ENCODE data around the gene HECA. TPM values are rescaled to one million over a fixed set of nuclear protein-coding genes. Genes with fewer than 3 reads are reported as not detected.

The HECA gene, protein sequence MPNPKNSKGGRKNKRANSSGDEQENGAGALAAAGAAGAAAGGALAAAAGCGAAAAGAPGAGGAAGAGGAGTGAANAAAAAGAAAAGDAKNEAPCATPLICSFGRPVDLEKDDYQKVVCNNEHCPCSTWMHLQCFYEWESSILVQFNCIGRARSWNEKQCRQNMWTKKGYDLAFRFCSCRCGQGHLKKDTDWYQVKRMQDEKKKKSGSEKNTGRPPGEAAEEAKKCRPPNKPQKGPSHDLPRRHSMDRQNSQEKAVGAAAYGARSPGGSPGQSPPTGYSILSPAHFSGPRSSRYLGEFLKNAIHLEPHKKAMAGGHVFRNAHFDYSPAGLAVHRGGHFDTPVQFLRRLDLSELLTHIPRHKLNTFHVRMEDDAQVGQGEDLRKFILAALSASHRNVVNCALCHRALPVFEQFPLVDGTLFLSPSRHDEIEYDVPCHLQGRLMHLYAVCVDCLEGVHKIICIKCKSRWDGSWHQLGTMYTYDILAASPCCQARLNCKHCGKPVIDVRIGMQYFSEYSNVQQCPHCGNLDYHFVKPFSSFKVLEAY
- total RNA-seq: 33.6 and 36.9 TPM in 2 replicates

DNA sequence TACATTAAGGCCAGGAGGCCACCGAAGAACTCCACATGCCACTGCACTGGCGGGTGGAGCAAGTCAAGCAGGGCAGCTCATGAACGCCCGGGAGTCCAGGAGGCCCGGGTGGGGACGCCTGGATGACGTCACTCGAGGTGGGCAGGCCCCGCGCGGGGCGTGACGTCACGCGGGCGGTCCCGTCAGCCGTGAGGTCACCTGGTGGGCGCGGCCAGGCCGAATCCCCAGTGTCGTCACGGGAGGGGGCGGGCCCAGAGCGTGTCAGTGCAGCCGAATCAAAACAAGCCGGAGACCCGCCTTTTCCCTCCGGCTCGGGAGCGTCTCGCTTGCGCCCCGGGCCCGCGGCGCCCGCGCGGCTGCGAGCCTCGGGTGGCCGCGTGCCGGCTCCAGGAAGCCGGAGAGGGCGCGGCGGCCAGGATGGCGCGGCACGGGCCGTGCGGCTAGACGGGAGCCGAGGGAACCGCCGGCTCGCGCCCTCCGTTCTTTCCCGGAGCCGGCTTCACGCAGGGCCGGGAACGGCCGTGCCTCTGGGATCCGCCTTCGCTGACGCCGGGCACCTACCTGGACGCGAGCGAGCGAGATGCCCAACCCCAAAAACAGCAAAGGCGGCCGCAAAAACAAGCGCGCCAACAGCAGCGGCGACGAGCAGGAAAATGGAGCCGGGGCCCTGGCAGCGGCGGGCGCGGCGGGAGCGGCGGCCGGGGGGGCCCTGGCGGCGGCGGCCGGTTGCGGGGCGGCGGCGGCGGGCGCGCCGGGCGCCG is at the start of gene HECA:
TSS of gene HECA (plus strand) at position 264 of the 761 bp plus-strand sequence. CDS start at position 581, 317 bp downstream.
- Mint-ChIP-seq H3K36me3 (ENCODE audit: low read depth) (peaks cover 30% of the 10 kb centered on the region), H3K9me3 (no peaks in the 10 kb centered on the region), H3K4me1 (ENCODE audit: low read depth) (peaks cover 60% of the 10 kb centered on the region), H3K27ac (peak within 1 kb of the TSS; percentile 85), H3K4me3 (ENCODE audit: low read depth) (peak within 1 kb of the TSS; percentile 81), H3K27me3 (ENCODE audit: low read depth) (no peaks in the 10 kb centered on the region)
- peak; percentile 96 for DNase-seq (ENCODE audit: low spot score)
- intact Hi-C loops (cut with micrococcal nuclease): loop anchor here (1.0 to 10.0 kb wide), 4 partner anchors 10 to 1450 kb away; partner anchors contain the start of gene REPS1

DNA sequence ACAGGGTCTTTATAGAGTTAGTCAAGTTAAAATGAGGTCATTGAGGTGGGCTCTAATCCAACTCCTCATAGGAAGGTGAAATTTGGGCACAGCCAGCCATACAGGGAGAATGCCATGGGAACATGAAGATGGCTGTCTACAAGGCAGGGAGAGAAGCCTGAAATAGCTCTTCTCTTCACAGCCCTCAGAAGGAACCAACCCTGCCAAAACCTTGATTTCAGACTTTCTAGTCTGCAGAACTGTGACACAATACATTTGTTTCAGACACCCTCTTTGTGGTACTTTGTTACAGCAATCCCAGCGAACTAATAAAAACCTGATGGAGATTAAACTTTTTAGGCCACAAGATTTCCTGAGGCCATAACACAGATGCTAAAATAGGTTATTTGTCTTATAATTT is 43.1 kb upstream of the HECA start:
- no peak for DNase-seq (ENCODE audit: low spot score)
- no peaks in the 10 kb centered on the region for H3K36me3 Mint-ChIP-seq (ENCODE audit: low read depth)
- peaks cover 5% of the 10 kb centered on the region for H3K27me3 Mint-ChIP-seq (ENCODE audit: low read depth)
- no peak overlapping the region for H3K27ac Mint-ChIP-seq
- no peaks in the 10 kb centered on the region for H3K9me3 Mint-ChIP-seq
- intact Hi-C loops (cut with micrococcal nuclease): no loop called here
- peaks cover 2% of the 10 kb centered on the region for H3K4me1 Mint-ChIP-seq (ENCODE audit: low read depth)
- no peak overlapping the region for H3K4me3 Mint-ChIP-seq (ENCODE audit: low read depth)

DNA sequence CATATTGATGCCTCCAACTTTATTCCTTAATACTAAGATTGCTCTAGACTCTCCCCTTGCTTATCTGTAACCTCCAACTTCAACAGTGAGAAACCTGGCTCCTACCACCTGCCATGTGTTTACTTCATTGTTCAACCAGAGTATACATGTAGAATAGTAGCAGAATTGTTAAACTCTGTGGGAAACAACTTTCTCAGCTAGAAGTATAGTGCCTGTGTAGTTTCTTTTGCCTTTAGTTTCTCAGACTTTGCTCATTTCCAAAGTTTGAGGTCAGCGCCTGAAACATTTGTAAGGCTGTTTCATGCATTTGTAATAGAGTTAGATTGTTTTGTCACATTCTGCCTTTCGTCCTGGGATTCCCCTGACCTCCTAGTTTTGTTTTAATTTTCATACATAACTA is 34.9 kb upstream of the HECA start:
- intact Hi-C loops (cut with micrococcal nuclease): loop anchor here (2.0 kb wide), 1 partner anchor 69 kb away; no protein-coding TSS in a partner anchor
- DNase-seq (ENCODE audit: low spot score): no peak

DNA sequence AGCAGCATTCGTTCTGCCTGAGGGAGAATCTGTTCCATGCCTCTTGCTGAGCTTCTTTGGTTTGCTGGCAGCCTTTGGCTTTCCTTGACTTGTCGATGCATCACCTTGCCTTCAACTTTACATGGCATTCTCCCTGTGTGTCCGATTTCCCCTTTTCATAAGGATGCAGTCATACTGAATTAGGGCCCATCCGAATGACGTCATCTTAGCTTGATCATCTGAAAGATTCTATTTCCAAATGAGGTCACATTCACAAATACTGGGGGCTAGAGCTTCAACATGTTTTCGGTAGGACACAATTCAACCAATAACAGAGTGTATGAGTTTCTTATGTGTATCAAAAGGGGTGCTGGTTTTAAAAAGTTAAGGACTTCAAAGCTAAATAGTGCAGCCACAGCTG is 27.8 kb upstream of the HECA start:
- H3K4me3 Mint-ChIP-seq (ENCODE audit: low read depth): no peak overlapping the region
- no peak for DNase-seq (ENCODE audit: low spot score)
- H3K9me3 Mint-ChIP-seq: no peaks in the 10 kb centered on the region
- no peaks in the 10 kb centered on the region for H3K36me3 Mint-ChIP-seq (ENCODE audit: low read depth)
- intact Hi-C loops (cut with micrococcal nuclease): no loop called here
- peaks cover 5% of the 10 kb centered on the region for H3K4me1 Mint-ChIP-seq (ENCODE audit: low read depth)
- H3K27me3 Mint-ChIP-seq (ENCODE audit: low read depth): no peaks in the 10 kb centered on the region
- no peak overlapping the region for H3K27ac Mint-ChIP-seq

More for the DNA sequence above, 34.9 kb upstream of the HECA start:
- H3K27me3 Mint-ChIP-seq (ENCODE audit: low read depth): no peaks in the 10 kb centered on the region
- H3K9me3 Mint-ChIP-seq: no peaks in the 10 kb centered on the region
- H3K4me3 Mint-ChIP-seq (ENCODE audit: low read depth): no peak overlapping the region
- H3K27ac Mint-ChIP-seq: peak overlapping the region; percentile 43
- peaks cover 16% of the 10 kb centered on the region for H3K4me1 Mint-ChIP-seq (ENCODE audit: low read depth)
- H3K36me3 Mint-ChIP-seq (ENCODE audit: low read depth): no peaks in the 10 kb centered on the region

DNA sequence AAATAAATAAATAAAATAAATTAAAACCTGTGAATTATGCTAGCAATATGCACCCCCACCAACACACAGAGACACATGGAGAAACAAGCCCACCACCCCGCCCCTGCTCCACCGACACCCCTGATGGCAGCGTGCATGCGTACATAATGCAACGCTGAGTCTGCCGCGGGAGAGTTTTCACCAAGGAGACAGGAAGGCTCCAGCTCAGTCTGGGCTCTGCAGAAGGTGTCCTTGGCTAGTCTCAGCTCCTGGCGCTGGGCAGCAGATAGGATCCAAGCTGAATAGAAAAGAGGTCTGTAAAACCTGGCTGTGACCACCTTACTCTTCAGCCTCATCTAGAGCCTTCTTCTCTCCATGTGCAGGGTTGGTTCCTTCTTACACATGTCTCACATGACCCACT is 26.5 kb upstream of the HECA start:
- no peaks in the 10 kb centered on the region for H3K9me3 Mint-ChIP-seq
- no peak overlapping the region for H3K27ac Mint-ChIP-seq
- no peaks in the 10 kb centered on the region for H3K36me3 Mint-ChIP-seq (ENCODE audit: low read depth)
- H3K27me3 Mint-ChIP-seq (ENCODE audit: low read depth): no peaks in the 10 kb centered on the region
- DNase-seq (ENCODE audit: low spot score): no peak
- no peak overlapping the region for H3K4me3 Mint-ChIP-seq (ENCODE audit: low read depth)
- intact Hi-C loops (cut with micrococcal nuclease): no loop called here
- peaks cover 16% of the 10 kb centered on the region for H3K4me1 Mint-ChIP-seq (ENCODE audit: low read depth)

DNA sequence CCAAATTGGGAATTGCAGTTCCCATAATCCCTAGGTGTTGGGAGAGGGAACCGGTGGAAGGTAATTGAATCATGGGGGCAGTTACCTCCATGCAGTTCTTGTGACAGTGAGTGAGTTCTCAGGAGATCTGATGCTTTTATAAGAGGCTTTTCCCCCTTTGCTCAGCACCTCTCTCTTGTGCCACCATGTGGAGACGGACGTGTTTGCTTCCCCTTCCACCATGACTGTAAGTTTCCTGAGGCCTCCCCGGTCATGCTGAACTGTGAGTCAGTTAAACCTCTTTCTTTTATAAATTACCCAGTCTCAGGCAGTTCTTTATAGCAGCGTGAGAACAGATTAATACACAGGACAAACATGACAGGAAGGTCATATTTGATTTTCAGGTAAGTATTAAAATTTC is 25.3 kb upstream of the HECA start:
- no peaks in the 10 kb centered on the region for H3K36me3 Mint-ChIP-seq (ENCODE audit: low read depth)
- H3K4me3 Mint-ChIP-seq (ENCODE audit: low read depth): no peak overlapping the region
- no peak overlapping the region for H3K27ac Mint-ChIP-seq
- no peaks in the 10 kb centered on the region for H3K27me3 Mint-ChIP-seq (ENCODE audit: low read depth)
- intact Hi-C loops (cut with micrococcal nuclease): no loop called here
- H3K9me3 Mint-ChIP-seq: no peaks in the 10 kb centered on the region
- no peak for DNase-seq (ENCODE audit: low spot score)
- H3K4me1 Mint-ChIP-seq (ENCODE audit: low read depth): peaks cover 28% of the 10 kb centered on the region

DNA sequence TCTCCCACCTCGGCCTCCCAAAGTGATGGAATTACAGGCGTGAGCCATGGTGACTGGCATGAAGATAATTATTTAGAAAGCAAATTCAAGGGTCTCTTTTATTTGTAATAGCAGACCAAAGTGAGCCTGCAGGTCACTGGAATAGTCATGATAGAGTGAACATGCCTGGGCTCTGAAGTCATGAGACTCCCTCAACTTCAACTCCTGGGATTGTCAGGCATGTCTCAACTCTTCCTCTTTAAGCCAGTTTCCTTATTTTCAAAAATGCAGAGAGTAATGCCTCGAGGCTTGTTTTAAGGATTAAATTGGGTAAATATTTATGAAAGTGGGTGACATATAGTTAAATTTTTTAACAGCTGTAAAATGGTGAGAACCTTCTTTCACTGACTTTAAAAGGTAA is 22.7 kb upstream of the HECA start:
- no peak overlapping the region for H3K4me3 Mint-ChIP-seq (ENCODE audit: low read depth)
- intact Hi-C loops (cut with micrococcal nuclease): loop anchor here (2.0 to 5.0 kb wide), 3 partner anchors 83 to 295 kb away; partner anchors contain the start of genes ABRACL and REPS1
- H3K36me3 Mint-ChIP-seq (ENCODE audit: low read depth): no peaks in the 10 kb centered on the region
- no peak for DNase-seq (ENCODE audit: low spot score)
- H3K27ac Mint-ChIP-seq: no peak overlapping the region
- no peaks in the 10 kb centered on the region for H3K27me3 Mint-ChIP-seq (ENCODE audit: low read depth)
- no peaks in the 10 kb centered on the region for H3K9me3 Mint-ChIP-seq
- peaks cover 48% of the 10 kb centered on the region for H3K4me1 Mint-ChIP-seq (ENCODE audit: low read depth)

DNA sequence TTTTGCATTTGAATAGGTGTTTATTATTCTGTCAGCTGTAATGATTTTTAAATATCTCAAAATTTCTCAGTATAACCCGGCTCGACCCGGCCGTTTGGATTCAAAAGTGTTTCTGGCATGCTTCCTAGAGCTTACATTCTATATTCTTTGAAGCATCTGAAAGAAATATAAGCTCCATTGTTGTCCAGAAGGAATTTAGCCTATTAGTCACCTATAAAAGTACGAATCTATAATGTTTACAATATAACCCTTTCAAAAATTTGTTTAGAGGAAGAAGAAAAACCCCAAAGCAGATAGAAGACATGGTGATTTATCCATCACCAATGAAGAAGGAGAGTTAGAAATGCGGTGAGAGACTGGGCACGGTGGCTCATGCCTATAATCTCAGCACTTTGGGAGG is 22.3 kb upstream of the HECA start:
- peak overlapping the region; percentile 38 for H3K4me3 Mint-ChIP-seq (ENCODE audit: low read depth)
- no peak for DNase-seq (ENCODE audit: low spot score)
- H3K27ac Mint-ChIP-seq: peak overlapping the region; percentile 82
- H3K36me3 Mint-ChIP-seq (ENCODE audit: low read depth): peaks cover under 1% of the 10 kb centered on the region
- H3K9me3 Mint-ChIP-seq: no peaks in the 10 kb centered on the region
- peaks cover 48% of the 10 kb centered on the region for H3K4me1 Mint-ChIP-seq (ENCODE audit: low read depth)
- H3K27me3 Mint-ChIP-seq (ENCODE audit: low read depth): no peaks in the 10 kb centered on the region
- intact Hi-C loops (cut with micrococcal nuclease): loop anchor here (2.0 to 5.0 kb wide), 3 partner anchors 84 to 295 kb away; partner anchors contain the start of genes ABRACL and REPS1

DNA sequence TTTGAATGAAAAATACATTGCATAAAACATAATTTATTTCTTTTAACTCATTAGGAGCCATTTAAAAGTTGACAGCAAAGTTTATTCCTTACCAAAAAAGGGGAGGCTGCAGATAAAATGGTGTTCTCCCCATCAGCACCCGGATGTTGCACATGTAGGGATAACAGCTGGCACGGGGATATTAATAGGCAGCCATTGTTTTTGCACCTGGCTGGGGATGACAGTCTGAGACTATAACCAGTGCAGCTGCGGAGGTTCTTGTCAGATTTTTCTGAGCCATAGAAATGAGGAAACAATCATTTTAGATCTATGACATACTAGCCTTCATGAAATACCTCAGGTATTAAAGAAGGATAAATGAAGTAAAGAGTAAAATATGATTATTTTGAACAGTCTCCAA is 20.1 kb upstream of the HECA start:
- Mint-ChIP-seq H3K27ac (no peak overlapping the region), H3K27me3 (ENCODE audit: low read depth) (no peaks in the 10 kb centered on the region), H3K4me3 (ENCODE audit: low read depth) (no peak overlapping the region), H3K4me1 (ENCODE audit: low read depth) (peaks cover 48% of the 10 kb centered on the region), H3K36me3 (ENCODE audit: low read depth) (peaks cover 12% of the 10 kb centered on the region), H3K9me3 (peaks cover 17% of the 10 kb centered on the region)
- DNase-seq (ENCODE audit: low spot score): no peak
- intact Hi-C loops (cut with micrococcal nuclease): loop anchor here (5.0 kb wide), 2 partner anchors 127 to 297 kb away; partner anchors contain the start of gene REPS1

DNA sequence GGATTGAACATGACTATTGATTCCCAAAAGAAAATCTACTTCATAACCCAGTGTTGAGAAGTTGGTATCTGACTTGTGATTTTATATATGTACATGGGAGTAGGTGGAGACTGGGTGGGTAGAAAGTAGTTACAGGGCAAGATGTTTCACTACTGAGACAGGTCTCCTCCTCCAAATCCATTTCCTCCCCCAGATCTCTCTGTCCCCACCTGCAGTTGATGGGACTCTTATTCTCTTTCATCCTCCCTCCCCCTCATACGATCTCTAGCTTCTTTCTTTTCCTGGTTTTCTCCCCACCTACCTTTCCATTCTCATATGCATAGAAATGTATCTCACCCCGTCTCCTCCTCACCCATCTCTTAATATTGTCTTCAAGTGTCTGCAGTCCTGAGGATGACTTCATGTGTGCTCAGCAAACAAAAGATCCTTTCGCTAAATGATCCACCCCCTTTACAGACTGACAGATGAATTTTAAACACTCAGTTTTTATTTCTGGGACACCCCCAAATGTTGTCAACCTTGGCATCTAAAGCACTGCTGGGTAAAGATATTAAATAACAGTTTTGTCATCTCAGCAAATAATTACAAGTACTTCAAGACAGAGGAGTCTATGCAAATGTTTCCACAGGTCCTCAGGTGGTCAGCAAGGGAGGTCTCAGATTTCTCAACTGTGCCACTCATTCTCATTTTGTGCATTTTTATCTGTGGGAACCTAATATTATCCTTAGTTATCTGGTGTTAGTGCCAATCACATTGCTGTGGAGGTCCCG is 18.7 kb upstream of the HECA start:
- H3K9me3 Mint-ChIP-seq: peaks cover 29% of the 10 kb centered on the region
- peak overlapping the region; percentile 9 for H3K4me3 Mint-ChIP-seq (ENCODE audit: low read depth)
- no peaks in the 10 kb centered on the region for H3K27me3 Mint-ChIP-seq (ENCODE audit: low read depth)
- peak overlapping the region; percentile 53 for H3K27ac Mint-ChIP-seq
- DNase-seq (ENCODE audit: low spot score): no peak
- peaks cover 48% of the 10 kb centered on the region for H3K4me1 Mint-ChIP-seq (ENCODE audit: low read depth)
- peaks cover 21% of the 10 kb centered on the region for H3K36me3 Mint-ChIP-seq (ENCODE audit: low read depth)
- intact Hi-C loops (cut with micrococcal nuclease): no loop called here

DNA sequence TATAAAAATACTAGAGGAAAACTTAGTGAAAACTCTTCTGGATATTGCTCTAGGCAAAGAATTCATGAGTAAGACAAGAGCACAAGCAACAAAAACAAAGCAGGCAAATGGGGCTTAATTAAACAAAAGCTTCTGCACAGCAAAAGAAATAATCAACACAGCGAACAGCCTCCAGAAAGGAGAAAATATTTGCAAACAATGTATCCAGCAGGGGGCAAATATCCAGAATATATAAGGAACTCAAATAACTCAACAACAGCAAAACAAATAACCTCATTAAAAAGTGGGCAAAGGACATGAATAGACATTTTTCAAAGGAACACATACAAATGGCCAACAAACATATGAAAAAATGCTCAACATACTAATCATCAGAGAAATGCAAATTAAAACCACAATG is 17.1 kb upstream of the HECA start:
- no peaks in the 10 kb centered on the region for H3K27me3 Mint-ChIP-seq (ENCODE audit: low read depth)
- H3K27ac Mint-ChIP-seq: no peak overlapping the region
- peaks cover 23% of the 10 kb centered on the region for H3K36me3 Mint-ChIP-seq (ENCODE audit: low read depth)
- peaks cover 30% of the 10 kb centered on the region for H3K9me3 Mint-ChIP-seq
- intact Hi-C loops (cut with micrococcal nuclease): no loop called here
- peaks cover 38% of the 10 kb centered on the region for H3K4me1 Mint-ChIP-seq (ENCODE audit: low read depth)
- no peak for DNase-seq (ENCODE audit: low spot score)
- no peak overlapping the region for H3K4me3 Mint-ChIP-seq (ENCODE audit: low read depth)

DNA sequence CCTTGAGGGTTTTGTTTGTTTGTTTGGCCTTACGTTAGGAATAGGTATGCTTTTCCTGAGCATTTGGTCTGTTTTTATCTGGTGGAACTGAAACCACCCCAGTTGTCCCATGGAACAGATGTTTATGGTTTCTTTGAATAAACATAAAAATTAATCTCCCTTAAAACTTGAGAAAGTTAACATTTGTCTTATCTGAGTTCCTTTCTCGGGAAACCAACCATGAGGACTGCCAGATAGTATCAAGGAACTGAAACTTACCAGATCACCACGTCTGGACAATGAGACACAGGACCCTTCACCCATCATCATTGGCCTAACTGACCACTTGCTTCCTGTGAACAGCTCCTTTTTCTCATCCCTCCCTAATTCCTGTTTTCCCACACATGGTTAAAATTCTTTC is 15.3 kb upstream of the HECA start:
- Mint-ChIP-seq H3K4me1 (ENCODE audit: low read depth) (peaks cover 26% of the 10 kb centered on the region), H3K4me3 (ENCODE audit: low read depth) (no peak overlapping the region), H3K9me3 (peaks cover 30% of the 10 kb centered on the region), H3K27ac (no peak overlapping the region), H3K27me3 (ENCODE audit: low read depth) (no peaks in the 10 kb centered on the region), H3K36me3 (ENCODE audit: low read depth) (peaks cover 23% of the 10 kb centered on the region)
- DNase-seq (ENCODE audit: low spot score): no peak
- intact Hi-C loops (cut with micrococcal nuclease): no loop called here
